Prostate gland (tissue), 2 donors: Measurements from ENCODE around the gene STARD8.

Experiments
- CTCF ChIP-seq, 4 experiments: fragments of 200-600 bp in 2 of 4; fragments of 450-650 bp in 2 of 4; sonication (generic) in 2 of 4; IDR thresholded peaks; 1 replicate in 3 of 4; 2 replicates in 1 of 4; pipeline ENCODE4 v1.5.1; 2016 to 2019; ENCODE audit warnings: antibody characterized with exemption in 4 of 4, mild to moderate bottlenecking in 2 of 4, moderate library complexity in 2 of 4
- POLR2A ChIP-seq: fragments of 450-650 bp; IDR thresholded peaks from one replicate; pipeline ENCODE4 v1.6.1; 2016; ENCODE audit warnings: antibody characterized with exemption, mild to moderate bottlenecking
- POLR2AphosphoS5 ChIP-seq: sonication (generic); formaldehyde crosslinking; IDR thresholded peaks from one replicate; pipeline ENCODE4 v1.6.1; 2017; ENCODE audit warnings: antibody characterized with exemption

GRCh38 chrX:68695206-68695845, 47.9 kb downstream of the STARD8 start:
- no peak for TF ChIP-seq CTCF (IDR thresholded peaks at IDR 0.05)
- TF ChIP-seq POLR2A = no peak
- no peak for TF ChIP-seq POLR2AphosphoS5
